NCI-H510A (cell line): ENCODE measurements around the gene STXBP6.
"Not testable (repeated sequence)": the region's sequence is repeated elsewhere in the genome, so short reads cannot be mapped to it uniquely, and the experiment has no call there.

Experiments used
- DNase-seq: peaks from one replicate; lab custom pipeline; 2025; lab: John Stamatoyannopoulos, UW

STXBP6 gene

DNA sequence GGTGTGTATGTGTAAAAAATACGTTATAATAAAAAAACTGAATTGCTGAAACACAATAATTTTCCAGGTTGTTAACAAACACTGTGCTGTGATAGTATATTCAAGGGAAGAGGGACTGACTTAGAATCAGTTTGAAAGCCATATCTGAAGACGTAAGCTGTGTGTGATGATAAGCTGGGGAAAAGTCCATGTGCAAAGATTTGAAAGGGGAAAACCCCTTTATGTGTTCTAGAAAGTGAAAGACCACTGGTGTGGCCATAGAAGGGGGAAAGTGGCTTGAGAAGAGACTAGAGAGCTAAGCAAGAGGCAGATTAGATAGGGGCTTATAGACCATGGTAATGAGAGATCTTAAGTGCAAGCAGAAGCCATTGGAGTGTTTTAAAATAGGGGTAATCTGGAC, 220.1 kb downstream of the STXBP6 start:
- DNase-seq, result no peak

DNA sequence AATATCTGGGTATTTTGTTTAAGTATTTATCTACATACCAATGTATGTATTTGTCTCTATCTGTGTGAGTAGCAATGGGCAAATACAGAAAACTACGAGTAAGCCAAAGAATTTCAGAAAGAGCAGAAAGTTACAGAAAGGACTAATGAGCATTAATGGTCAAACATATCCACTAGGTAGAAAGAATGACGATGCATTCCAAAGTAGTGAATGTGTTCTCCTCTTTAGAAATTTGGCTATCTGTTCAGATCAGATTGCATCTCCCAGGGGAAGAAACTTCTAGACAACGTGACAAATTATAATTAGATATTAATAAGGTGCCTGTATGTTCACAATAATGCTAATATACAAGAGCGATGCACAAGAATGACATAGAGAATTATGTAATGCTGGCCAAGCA, 221.5 kb downstream of the STXBP6 start:
- DNase-seq, result no peak

DNA sequence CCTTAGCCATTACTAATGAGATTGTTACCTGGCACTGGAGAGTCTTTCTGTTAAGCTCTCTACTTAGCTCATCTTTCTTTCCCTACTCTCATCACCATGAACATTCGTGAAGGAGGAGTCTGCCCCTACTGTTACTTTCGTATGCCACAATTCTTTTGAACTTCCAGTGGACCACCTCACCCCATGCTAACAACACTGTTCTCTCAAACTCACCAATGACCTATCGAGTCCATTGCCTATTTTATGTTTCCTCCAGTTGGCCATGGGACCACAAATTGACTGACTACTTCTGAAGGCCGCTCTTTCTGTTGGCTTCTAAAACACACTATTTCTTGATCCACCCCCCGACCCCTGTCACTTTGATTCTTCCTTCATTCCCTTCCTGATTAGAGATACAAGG, 223.6 kb downstream of the STXBP6 start:
- DNase-seq, result no peak

- DNase-seq, result no peak
These were observed 229.3 kb downstream of the STXBP6 start for GRCh38 chr14:24820616-24821015.

GRCh38 chr14:24818823-24819341, 231.1 kb downstream of the STXBP6 start:
- DNase-seq, result no peak

- DNase-seq, result no peak
These were observed 231.7 kb downstream of the STXBP6 start for GRCh38 chr14:24818058-24818822.

DNA sequence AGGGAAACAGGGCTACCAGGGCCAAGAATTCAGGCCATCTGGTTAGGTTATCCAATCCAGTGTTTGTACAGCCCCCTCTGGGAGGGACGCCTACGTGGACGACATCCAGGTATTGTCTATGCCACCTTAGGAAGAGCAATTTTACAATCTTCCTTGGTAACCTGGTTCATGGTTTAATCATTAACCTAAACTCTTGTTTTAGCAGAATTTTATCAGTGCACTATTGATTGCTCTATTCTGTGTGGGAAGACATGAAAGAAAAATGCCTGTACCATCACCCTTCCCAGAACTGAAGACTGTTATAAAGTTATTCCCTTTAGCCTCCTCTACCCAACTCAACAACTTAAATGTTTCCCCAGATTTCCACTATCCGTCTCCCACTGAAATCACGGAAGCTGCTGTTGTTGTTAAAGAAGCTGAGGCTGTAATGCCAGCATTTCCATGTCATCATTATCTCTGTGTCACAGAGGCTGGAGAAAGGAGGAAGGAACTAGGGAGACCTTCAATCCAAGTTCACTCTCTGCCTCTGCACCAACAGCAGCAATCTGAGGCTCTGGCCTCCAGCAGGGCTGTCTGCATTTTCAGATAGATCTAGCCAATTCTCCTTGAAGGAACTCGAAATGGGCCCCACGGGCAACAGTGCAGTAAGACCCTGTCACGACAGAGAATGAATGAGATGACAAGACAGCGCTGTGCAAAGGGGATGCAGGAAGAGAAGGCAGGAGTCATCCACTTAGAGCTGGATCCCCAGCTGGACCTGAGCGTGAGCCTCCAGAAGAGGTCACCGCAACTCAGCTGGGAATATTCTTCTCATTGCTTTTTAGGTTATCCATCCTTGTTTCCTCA, 232.5 kb downstream of the STXBP6 start:
- DNase-seq, result no peak

DNA sequence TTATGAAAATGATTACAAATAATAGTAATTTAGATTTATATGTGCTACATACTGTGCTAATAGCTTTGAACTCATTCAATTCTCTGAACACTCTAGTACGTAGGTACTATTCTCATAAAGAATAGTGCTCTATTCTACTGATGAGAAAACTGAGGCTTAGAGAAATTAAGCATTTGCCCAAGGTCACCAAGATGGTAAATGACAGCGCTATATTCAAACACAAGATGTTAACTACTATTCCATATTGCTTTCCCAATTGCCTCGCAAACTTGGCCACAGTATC, 233.1 kb downstream of the STXBP6 start:
- DNase-seq, result no peak

- DNase-seq, result no peak
These were observed 233.7 kb downstream of the STXBP6 start for GRCh38 chr14:24816011-24816928.

DNA sequence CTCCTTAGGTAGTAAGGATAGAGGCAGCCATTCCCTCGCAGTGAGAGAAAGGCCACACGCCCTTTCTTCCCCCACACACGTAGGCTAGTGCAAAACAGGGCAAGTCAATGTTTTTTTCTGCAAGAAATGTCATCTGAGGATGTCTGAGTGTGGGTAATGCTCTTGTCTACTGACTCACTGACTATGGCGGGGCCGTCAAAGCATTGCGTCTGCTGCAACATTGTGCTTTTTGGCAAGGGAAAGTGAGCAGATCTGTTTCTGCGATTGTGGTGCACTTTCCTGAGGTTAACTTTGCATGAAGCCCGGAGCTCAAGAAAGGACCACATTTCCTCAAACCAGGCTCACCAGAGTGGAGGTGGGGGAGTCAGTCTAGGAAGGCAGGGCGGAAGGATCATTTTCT, 234.4 kb downstream of the STXBP6 start:
- no peak for DNase-seq

DNA sequence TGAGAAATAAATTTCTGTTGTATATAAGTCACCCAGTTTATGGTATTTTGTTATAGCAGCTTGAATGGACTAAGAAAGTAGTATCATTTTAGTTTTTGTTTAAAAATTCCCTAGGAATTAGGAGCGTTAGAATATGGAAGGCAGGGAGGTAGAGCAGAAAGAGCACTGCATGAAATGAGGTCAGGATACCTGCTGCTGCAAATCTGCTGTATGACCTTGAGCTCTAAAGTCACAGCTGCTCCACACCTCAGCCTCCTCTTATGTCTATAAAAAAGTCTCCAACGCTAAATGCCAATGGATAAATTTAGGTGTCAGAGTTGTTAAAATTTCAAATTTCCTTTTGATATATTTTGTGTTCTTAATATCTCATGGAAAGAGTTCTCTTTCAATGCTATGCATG, 235.0 kb downstream of the STXBP6 start:
- no peak for DNase-seq

DNA sequence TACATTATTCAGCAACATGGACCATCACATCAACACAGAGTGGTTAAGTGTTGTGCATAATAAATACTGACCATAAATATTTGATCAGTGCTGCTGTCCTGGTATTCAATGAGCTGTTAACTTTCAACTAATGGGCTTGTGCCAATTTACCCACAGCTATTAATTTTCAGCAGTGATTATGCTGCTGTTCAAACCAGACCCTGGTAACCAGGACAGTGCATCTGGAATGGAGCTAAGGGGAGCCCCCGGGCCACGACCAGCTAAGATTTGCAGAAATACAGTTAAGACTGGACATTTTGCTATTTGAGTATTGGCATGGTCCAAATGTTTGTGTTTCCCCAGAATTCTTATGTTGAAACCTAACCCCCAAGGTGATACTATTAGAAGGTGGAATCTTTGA, 235.6 kb downstream of the STXBP6 start:
- DNase-seq, result no peak

DNA sequence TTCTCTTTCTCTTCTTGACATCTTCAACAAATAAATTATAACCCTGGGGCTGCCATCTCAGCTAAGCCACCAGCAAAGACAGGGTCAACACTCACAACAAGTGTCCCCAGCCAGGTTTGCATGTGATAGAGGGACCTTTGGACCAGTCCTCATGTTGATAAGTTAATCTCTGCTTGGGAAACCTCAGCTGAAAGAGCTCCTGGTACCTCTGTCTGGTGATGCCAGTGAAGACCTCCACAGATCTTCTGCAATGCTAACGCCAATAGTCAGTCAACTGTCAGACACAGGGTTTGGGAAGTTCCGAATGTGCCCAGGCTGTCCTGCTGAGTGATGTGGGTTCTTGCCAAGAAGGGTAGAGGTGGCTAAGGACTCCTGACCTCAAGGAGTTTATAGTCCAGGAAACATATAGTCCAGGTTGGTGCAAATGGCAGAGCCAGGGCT, 236.1 kb downstream of the STXBP6 start:
- DNase-seq, result no peak

DNA sequence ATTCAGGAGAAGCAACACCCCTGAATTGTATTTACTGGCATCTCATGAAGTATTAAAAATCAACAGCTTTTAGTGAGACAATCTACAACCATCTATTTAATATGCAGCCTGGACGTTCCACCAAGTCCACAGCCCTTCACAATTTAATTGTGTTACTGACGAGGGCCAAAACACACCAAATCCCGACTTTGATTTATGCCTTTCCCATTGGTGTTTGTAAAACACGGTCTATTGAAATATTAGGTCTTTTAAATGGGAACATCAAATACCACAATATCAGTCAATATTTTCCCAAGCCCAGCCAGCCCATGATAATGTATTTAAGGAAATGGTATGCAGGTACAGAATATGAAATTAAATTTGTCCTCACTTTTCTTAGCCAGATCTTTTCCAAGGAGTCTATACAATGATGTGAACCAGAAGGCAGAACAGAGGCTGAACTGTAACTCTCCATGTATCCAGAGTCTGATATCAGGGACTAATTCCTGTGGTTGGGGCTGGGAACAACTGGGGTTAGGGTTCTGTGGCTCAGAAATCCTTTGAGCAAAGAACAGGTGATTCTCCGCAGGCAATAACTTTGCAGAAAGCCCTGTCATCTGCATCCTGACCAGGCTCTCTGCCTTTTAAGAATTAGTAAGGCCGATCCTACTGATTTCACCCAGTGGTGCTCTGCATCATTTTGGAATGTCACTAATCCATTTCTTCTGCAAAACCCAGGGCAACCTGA, 236.7 kb downstream of the STXBP6 start:
- DNase-seq, result no peak

DNA sequence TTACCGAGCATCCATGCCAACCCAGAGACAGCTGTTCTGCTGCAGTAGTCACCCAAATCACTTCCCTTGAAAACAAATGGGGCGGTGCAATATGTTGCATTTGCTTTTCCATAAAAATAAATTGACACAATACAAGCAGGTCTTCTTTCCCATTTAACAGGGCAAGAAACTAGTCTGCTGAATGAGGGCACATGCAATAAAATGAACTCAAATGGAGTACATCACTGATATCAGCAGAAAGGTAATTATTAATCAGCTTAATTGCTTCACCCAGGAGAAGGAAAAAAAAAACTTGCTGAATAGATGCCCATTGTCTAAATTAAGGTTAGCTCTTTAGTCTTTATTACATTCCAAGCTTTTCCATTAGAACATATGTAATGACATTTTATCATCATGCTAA, 240.8 kb downstream of the STXBP6 start:
- DNase-seq, result no peak

DNA sequence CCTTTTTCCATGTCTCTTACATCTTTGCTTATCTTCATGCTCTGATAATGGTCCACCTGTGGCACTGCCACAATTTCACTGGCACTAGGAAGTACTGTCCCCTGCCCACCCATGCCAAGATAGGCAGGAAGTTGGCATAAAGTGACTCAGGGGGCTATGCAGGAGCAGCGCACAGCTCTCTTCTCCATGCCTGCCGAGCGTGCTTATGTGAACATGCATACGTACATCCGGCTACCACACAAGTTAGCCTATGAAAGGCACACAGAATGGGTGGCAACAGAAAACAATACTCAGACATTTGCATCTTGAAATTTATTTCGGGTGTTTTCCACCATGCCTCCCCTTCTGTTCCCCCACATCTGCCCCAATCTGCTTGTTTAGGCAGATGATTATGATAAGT, 241.5 kb downstream of the STXBP6 start:
- DNase-seq, result no peak

- no peak for DNase-seq
These were observed 243.8 kb downstream of the STXBP6 start for GRCh38 chr14:24806061-24806678.

DNA sequence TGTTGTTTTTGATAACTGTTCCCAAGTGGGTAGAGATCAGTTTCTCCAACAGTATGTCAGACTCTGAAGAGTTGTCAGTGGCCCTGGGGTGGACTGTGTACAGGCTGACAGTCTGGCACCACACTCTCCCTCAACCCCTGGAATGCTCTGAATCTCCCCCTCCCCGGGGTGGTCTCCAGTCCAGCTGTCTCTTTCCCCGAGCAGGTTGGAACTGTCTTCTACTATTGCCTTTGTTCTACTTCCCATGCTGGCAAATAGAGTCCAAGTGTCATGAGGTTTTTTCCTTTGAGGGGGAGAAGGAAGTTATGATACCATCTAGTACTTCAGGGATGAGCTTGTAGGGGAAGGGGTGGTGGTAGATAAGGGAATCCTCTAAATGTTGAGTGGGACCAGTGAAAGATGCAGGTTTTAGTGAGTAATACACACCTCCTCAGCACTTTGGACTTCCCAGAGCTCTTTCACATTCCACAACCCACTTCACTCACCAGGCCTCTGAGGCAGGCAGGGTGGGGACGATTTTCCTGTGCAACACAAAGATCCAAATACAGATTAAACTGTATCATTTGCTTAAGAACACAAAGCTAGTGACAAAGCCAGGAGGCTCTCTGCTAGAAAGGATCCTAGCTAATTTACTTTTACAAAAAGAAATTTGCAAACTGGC, 245.3 kb downstream of the STXBP6 start:
- DNase-seq, result no peak

DNA sequence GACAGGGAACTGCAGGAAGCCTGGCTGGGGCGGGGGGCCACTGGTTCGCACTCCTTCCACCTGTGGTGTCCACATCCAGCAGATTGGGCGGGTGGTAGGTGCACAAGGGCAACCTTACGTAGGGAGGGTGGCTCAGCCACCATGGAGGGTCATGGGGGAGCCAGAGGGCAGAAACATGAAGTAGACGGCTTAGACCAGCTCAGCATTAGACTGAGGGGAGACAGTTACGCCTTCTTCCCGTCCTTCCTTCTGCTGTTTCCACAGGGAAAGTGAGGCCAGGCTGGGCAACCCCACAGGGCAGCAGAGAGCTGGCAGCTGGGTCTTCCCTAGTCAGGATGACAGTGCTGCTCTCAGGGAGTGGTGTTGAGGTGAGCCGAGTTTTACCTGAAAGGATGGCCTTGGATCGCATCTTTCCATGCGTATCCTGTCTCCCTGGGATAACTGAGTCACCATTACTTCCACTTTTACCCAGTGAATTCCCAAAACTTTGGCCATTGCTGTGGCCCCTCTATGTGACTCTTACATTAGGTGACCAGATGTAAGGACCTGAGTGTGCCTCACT, 245.9 kb downstream of the STXBP6 start:
- no peak for DNase-seq

DNA sequence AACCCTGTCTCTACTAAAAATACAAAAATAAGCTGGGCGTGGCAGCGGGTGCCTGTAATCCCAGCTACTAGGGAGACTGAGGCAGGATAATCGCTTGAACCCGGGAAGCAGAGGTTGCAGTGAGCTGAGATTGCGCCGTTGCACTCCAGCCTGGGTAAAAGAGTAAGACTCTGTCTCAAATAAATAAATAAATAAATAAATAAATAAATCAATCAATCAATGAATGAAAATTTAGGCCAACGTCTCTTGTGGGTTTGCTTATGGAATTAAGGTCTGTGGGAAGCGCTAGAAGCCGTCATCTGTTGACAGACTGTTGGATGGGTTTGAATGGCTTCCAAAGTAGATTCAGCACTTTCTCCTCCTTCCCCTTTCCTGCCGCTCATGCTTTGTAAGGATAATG, 246.5 kb downstream of the STXBP6 start:
- not testable (repeated sequence) for DNase-seq
